IMR-90 (cell line): ENCODE data around the gene ID3. TPM values are rescaled to one million over a fixed set of nuclear protein-coding genes. Genes with fewer than 3 reads are reported as not detected.
A peak's percentile ranks its signal among the peaks of the same experiment; 100 is the strongest.

Source experiments
- ATAC-seq: fragments of 200-7000 bp; cut with Tn5 transposase; 2 replicates; pipeline ENCODE4 v1.9.1; 2020; ENCODE audit warnings: low read depth, mild to moderate bottlenecking, moderate library complexity
- BruUV-seq: library from RNA; stranded (reverse); fragments of 400-500 nt; replicated peaks from 2 replicates; lab custom pipeline; 2021; lab: Mats Ljungman, UMichigan
- CTCF ChIA-PET: fragments of 300-600 bp; formaldehyde crosslinking; extraction: SDS; loops from one replicate; lab custom pipeline; 2021; ENCODE audit warnings: antibody characterized with exemption; lab: Yijun Ruan, JAX
- POLR2A ChIA-PET: fragments of 300-600 bp; sonication (Branson Sonifier 250); formaldehyde crosslinking; loops from one replicate; lab custom pipeline; 2022; ENCODE audit warnings: antibody characterized with exemption; ENCODE audit not compliant: unreplicated experiment; lab: Charles Lee
- DNase-seq: peaks from one replicate; pipeline ENCODE4 v3.0.0; 2013
- H2AFZ ChIP-seq: replicated peaks from 2 replicates; pipeline ENCODE3; 2013; ENCODE audit warnings: low read length, mild to moderate bottlenecking; ENCODE audit not compliant: poor library complexity
- H2AK5ac ChIP-seq: 2 replicates; pipeline ENCODE4 v1.6.1; 2013; ENCODE audit warnings: low read depth, low read length, inconsistent platforms
- H2AK9ac ChIP-seq: replicated peaks from 2 replicates; pipeline ENCODE3; 2013; ENCODE audit warnings: mild to moderate bottlenecking, low read depth, low read length, moderate library complexity; ENCODE audit not compliant: poor library complexity
- H2BK120ac ChIP-seq: 2 replicates; pipeline ENCODE4 v1.6.1; 2013; ENCODE audit warnings: low read depth, low read length, inconsistent platforms
- H2BK15ac ChIP-seq: 3 replicates; pipeline ENCODE4 v1.6.1; 2013; ENCODE audit warnings: low read depth, low read length, inconsistent platforms
- H2BK20ac ChIP-seq: 2 replicates; pipeline ENCODE4 v1.6.1; 2013; ENCODE audit warnings: low read depth, mild to moderate bottlenecking, inconsistent platforms, low read length, moderate library complexity
- H2BK5ac ChIP-seq: 2 replicates; pipeline ENCODE4 v1.6.1; 2013; ENCODE audit warnings: mild to moderate bottlenecking, low read depth, low read length, inconsistent platforms; ENCODE audit not compliant: poor library complexity, severe bottlenecking
- H3K14ac ChIP-seq: replicated peaks from 2 replicates; pipeline ENCODE4 v1.6.1; 2013; ENCODE audit warnings: low read depth, low read length, inconsistent platforms
- H3K18ac ChIP-seq: 2 replicates; pipeline ENCODE4 v1.6.1; 2013; ENCODE audit warnings: low read depth, low read length, control low read depth
- H3K23ac ChIP-seq: 2 replicates; pipeline ENCODE4 v1.6.1; 2013; ENCODE audit warnings: low read depth, low read length, inconsistent platforms
- H3K27ac ChIP-seq: 2 replicates; pipeline ENCODE4 v1.5.1; 2013; ENCODE audit warnings: mild to moderate bottlenecking, control low read depth, low read length; ENCODE audit not compliant: insufficient read depth
- H3K27me3 ChIP-seq: 2 replicates; pipeline ENCODE4 v1.6.1; 2013; ENCODE audit warnings: low read length; ENCODE audit not compliant: control insufficient read depth, insufficient read depth
- H3K36me3 ChIP-seq: 2 replicates; pipeline ENCODE4 v1.6.1; 2013; ENCODE audit warnings: low read length, mixed read lengths; ENCODE audit not compliant: control insufficient read depth, insufficient read depth
- H3K4ac ChIP-seq: 2 replicates; pipeline ENCODE4 v1.6.1; 2013; ENCODE audit warnings: low read depth, low read length, inconsistent platforms
- H3K4me1 ChIP-seq: 2 replicates; pipeline ENCODE4 v1.6.1; 2013; ENCODE audit warnings: low read length, mixed read lengths; ENCODE audit not compliant: control insufficient read depth, insufficient read depth
- H3K4me2 ChIP-seq: 2 replicates; pipeline ENCODE4 v1.6.1; 2013; ENCODE audit warnings: low read depth, mild to moderate bottlenecking, control low read depth, low read length, moderate library complexity
- H3K4me3 ChIP-seq: 2 replicates; pipeline ENCODE4 v1.5.1; 2013; ENCODE audit warnings: low read depth, mild to moderate bottlenecking, control low read depth, low read length, moderate library complexity; ENCODE audit not compliant: insufficient read depth
- H3K56ac ChIP-seq: 2 replicates; pipeline ENCODE4 v1.6.1; 2013; ENCODE audit warnings: low read length, inconsistent platforms; ENCODE audit not compliant: insufficient read depth; ENCODE audit errors: extremely low read depth
- H3K79me1 ChIP-seq, 2 experiments: 2 replicates each; pipeline ENCODE4 v1.6.1; 2013; ENCODE audit warnings: low read length in 2 of 2, inconsistent platforms in 1 of 2, low read depth in 1 of 2
- H3K9ac ChIP-seq: 2 replicates; pipeline ENCODE4 v1.6.1; 2013; ENCODE audit warnings: low read depth, low read length, control low read depth
- H3K9me1 ChIP-seq: 2 replicates; pipeline ENCODE4 v1.6.1; 2013; ENCODE audit warnings: low read length, inconsistent platforms; ENCODE audit not compliant: insufficient read depth
- H3K9me3 ChIP-seq: 2 replicates; pipeline ENCODE4 v1.6.1; 2013; ENCODE audit warnings: low read length; ENCODE audit not compliant: control insufficient read depth, insufficient read depth
- H4K20me1 ChIP-seq: 2 replicates; pipeline ENCODE4 v1.6.1; 2013; ENCODE audit warnings: low read length, inconsistent platforms; ENCODE audit not compliant: insufficient read depth
- H4K5ac ChIP-seq: 2 replicates; pipeline ENCODE4 v1.6.1; 2013; ENCODE audit warnings: mild to moderate bottlenecking, low read depth, low read length, control low read depth
- H4K8ac ChIP-seq, 2 experiments: 2 replicates each; pipeline ENCODE4 v1.6.1; 2013; ENCODE audit warnings: low read depth in 2 of 2, low read length in 2 of 2, control low read depth in 1 of 2, inconsistent platforms in 1 of 2
- H4K91ac ChIP-seq: 2 replicates; pipeline ENCODE4 v1.6.1; 2013; ENCODE audit warnings: low read depth, low read length, inconsistent platforms; ENCODE audit not compliant: insufficient read depth
- ELK1 ChIP-seq: fragments of 150-350 bp; IDR thresholded peaks from 2 replicates; pipeline ENCODE4 v1.6.1; 2016; ENCODE audit warnings: low read depth, mild to moderate bottlenecking, low read length, moderate library complexity, borderline replicate concordance
- MAFK ChIP-seq: IDR thresholded peaks from 2 replicates; pipeline ENCODE4 v1.6.1; 2012; ENCODE audit warnings: low read depth, low read length, improper control_type of control experiment
- RAD21 ChIP-seq: IDR thresholded peaks from 2 replicates; pipeline ENCODE4 v1.6.1; 2012; ENCODE audit warnings: low read length, improper control_type of control experiment
- WGBS, 2 experiments: methylation state at CpG; one replicate each; pipeline versions ENCODE4 v1.1.5 to v1.1.7; 2013; ENCODE audit warnings: missing lambda C conversion rate in 2 of 2; ENCODE audit not compliant: insufficient read length in 1 of 2; ENCODE audit errors: extremely low coverage in 2 of 2; 5-methylcytosine and 5-hydroxymethylcytosine counted together
- dilution Hi-C: fragments of 300-500 bp; cut with HindIII; formaldehyde crosslinking; loops from one replicate; pipeline ENCODE4 v1.14.3; 2018; ENCODE audit warnings: low sequenced_read_pairs; ENCODE audit not compliant: unreplicated experiment
- in situ Hi-C: fragments of 300-500 bp; cut with MboI; formaldehyde crosslinking; loops from 3 replicates; pipeline ENCODE4 v1.14.3; 2019; ENCODE audit warnings: low sequenced_read_pairs, inconsistent platforms, mixed read lengths
- intact Hi-C: fragments of 100-400 bp; cut with micrococcal nuclease; formaldehyde crosslinking; loops from 2 replicates; pipeline ENCODE4 v1.10.0; 2022
- polyA plus RNA-seq, 3 experiments: library from polyadenylated mRNA; depleted of rRNA; stranded (reverse); fragments of >200 nt; gene quantifications; 2 replicates each; pipeline ENCODE4 v1.2.3, GENCODE V29; 2012; ENCODE audit warnings: low replicate concordance in 1 of 3
- total RNA-seq: library from RNA; depleted of rRNA; stranded (reverse); fragments of >200 nt; gene quantifications from 2 replicates; pipeline ENCODE4 v1.2.3, GENCODE V29; 2012

The ID3 gene
- total and polyA plus RNA-seq, 2 of the 4 experiments (the other 2 are of a cell fraction), result 109 to 304 TPM

- Histone ChIP-seq H3K9me1 (peaks cover 21% of the 10 kb centered on the region), H4K8ac (peak overlapping the region; percentile 10 to 21; a peak in 1 of 4 replicates), H3K27ac (0 out of 2 replicates have a peak overlapping the region, but pooled peaks have one; percentile 12), H4K5ac (peak overlapping the region; percentile 13; the same call in 1 of the 2 replicates), H3K79me1 (peaks cover 6 to 36% of the 10 kb centered on the region in 2 experiments; a peak in 3 of 4 replicates), H3K27me3 (no peaks in the 10 kb centered on the region), H2AK9ac (no peak overlapping the region), H3K23ac (peak overlapping the region; percentile 24; the same call in 1 of the 2 replicates), H3K4ac (peak overlapping the region; percentile 17), H3K4me3 (no peak overlapping the region), H3K4me2 (no peak overlapping the region), H2BK5ac (no peak overlapping the region), H4K91ac (peak overlapping the region; percentile 57), H3K14ac (peak overlapping the region; percentile 5; the same call in 1 of the 2 replicates), H2BK15ac (peak overlapping the region; percentile 98; the same call in 2 of the 3 replicates), H2AK5ac (peak overlapping the region; percentile 13; the same call in 1 of the 2 replicates), H3K18ac (peak overlapping the region; percentile 36; the same call in 1 of the 2 replicates), H4K20me1 (no peaks in the 10 kb centered on the region), H3K4me1 (peaks cover 20% of the 10 kb centered on the region), H3K9ac (no peak overlapping the region), H3K36me3 (no peaks in the 10 kb centered on the region), H2AFZ (no peak overlapping the region), H3K56ac (no peak overlapping the region), H3K9me3 (no peaks in the 10 kb centered on the region), H2BK20ac (peak overlapping the region; percentile 22), H2BK120ac (peak overlapping the region; percentile 58)
- no TSS peak for BruUV-seq
- in situ Hi-C loops, result no loop called here
- ChIA-PET POLR2A (no interaction called here), CTCF (no interaction called here)
- ATAC-seq (no peak), DNase-seq (no peak)
- TF ChIP-seq MAFK (no peak), RAD21 (no peak), ELK1 (no peak)
- dilution Hi-C loops, result no loop called here
- intact Hi-C loops, result no loop called here
- 60% methylated on average over 1 of the region's 4 CpGs; no CpG with 5 or more reads in 1 of the 2 experiments for WGBS, 2 experiments
Measured at GRCh38 chr1:23582820-23583219, 23.5 kb upstream of the ID3 start.
